Activated naive CD4-positive, alpha-beta T cell treated with Interleukin-2 at 50 U/mL for 16 hours (primary cell): ENCODE data around the gene UTS2R.

Experiments
- DNase-seq: peaks from one replicate; pipeline ENCODE4 v3.0.0-alpha.2; 2020

The UTS2R gene

DNA sequence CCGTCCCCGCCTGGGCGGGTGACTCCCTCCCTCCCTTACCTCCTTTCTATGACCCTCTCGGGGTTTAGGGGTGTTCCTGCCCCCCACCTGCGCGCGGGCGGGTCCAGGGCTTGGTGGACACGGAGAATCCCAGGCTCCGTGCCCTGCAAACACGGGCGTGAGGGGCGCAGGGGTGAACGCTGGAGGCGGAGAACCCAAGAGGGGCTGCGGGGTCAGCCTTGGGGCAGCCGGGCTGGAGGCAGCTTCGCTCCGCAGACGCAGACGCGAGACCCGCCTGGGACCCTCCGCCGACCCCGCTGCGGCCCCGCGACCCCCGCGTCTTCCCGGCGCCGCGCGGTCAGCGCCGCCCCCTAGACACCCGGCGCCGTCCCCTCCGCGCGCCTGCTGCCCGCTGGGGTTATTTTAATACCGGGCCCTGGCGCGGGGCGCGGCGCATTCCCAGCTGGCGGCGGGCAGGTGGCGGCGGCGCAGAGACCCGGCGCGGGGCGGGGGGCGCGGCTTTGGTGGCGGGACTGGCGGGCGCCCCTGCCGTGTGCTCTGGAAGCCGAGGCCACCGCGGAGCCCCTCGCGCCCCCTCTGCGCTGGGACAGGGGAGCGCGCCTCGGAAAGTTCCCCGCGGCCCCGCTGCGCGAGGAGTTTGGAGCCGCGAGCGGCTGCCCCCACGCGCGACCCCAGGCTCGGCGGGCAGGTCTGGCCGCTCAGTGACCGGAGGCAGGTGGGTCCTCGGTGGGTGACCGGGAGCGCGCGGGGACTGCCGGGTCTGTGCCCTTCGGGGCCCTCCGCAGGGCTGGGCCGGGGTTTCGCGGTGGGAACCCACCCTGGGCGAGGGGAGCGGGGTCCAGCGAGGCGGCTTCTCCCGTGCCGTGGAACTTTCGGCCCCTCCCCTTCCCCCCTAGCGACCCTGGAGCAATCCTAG lies at the start of gene UTS2R:
Gene UTS2R (plus strand): TSS at position 433 of the 916 bp plus-strand sequence. CDS start 2,560 bp downstream, outside the sequence.
- DNase-seq = no peak

GRCh38 chr17:82321947-82322466 lies 49.6 kb upstream of the UTS2R start:
- no peak for DNase-seq

DNA sequence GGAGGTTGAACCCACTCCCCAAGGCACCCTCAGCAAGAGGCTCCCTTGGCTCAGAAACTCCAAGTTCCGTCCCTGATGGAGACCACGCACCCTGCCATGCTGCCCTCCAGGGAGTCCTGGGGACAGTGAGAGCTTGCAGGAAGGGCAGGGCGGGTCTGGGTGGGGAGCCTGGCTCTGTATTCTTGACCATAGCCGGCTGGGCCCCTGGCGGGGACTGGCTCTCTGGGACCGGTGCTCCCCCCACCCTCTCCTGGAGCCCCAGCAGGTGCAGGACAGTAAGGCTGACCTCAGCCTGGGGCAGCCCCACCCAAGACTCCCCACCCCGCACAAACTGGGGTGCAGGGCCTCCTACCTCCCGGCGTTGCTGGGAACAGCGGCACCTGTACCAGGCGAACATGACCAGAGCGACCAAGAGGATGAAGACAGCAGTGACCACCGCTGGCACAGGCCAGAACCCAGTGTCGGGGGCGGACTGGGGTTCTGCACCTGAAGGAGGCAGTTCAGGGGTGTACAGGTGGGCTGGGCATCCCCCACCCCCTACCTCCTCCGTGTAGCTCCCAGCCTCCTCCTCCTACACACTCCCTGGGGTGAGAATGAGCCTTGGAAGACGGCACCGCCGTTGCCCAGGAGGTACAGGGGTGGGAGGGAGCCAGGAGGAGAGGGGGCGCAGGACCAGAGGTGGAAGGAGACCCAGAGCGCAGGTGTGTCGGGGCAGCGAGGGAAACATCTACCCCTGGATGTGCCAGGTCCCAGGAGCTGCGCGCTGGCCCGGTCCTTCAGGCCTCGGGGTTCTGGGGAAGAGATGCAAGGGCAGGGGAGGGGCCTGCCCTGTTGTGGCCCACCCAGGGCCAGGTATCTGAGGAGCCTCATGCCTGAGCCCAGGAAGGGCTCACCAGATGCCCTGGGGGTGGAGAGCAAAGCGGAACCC lies 48.8 kb upstream of the UTS2R start:
- DNase-seq = no peak

DNA sequence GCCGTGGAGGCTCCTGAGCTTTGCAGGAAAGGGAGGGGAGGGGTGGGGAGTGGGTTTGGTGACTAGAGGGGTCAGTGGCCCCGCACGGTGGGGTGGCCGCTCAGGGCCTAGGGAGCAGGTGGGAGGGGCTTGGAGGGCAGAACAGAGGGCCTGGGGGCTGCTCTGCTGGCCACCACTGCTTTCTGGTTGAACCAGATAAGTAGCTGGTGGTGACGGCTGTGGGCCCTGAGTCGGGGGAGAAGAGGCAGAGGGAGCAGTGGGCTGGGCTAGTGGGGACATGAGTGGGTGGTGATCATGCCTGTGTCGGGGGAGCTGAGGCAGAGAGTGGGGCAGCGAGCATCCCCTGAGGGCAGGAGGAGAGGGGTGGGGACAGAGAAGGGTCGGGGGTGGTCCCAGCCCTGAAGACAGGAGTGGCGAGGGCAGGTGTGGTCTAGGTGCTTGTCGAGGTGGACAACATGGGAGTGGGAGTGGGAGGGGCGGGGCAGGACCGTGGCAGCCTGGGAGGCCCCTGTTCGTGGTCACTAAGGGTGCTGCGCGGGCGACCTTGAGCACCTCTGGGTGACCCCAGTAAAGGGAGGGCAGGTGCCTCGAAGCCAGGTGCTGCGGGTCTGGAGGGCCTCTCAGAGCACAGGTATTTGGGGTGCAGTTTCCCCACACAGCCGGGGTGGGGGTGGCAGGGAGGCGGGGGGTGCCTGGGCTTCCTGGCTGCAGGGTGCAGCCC lies 47.9 kb upstream of the UTS2R start:
- no peak for DNase-seq

DNA sequence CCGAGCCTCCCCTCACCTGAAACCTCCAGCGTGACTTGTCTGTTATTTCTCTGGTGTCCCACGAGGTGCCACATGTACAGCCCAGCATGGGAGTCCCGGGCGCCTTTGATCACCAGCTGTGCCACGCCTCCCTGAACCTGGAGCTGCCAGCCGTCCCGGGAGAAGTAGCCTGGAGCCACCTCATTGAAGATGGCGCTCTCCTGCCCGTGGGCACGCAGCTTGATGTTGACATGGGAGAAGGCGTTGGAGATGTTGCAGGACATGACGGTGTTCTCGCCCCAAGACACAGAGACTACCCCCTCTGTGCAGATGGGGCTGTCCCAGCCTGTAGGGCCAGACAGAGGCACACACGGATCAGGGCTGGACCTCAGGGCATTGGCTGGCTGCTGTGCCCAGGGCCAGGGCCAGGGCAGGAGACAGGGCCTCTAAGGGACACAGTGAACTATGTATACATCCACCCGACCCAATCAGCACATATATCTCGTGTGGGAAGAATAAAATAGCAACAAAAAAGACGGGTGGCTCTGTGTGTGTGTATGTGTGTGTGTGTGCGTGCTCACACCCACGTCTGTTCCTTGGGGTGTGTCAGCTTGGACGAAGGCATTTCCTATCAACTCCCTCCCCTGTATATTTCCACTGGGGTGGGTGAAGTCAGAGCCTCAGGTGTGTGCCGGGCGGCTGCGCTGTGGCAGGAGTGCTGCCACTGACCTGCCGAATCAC lies 46.8 kb upstream of the UTS2R start:
- DNase-seq = peak; percentile 27

DNA sequence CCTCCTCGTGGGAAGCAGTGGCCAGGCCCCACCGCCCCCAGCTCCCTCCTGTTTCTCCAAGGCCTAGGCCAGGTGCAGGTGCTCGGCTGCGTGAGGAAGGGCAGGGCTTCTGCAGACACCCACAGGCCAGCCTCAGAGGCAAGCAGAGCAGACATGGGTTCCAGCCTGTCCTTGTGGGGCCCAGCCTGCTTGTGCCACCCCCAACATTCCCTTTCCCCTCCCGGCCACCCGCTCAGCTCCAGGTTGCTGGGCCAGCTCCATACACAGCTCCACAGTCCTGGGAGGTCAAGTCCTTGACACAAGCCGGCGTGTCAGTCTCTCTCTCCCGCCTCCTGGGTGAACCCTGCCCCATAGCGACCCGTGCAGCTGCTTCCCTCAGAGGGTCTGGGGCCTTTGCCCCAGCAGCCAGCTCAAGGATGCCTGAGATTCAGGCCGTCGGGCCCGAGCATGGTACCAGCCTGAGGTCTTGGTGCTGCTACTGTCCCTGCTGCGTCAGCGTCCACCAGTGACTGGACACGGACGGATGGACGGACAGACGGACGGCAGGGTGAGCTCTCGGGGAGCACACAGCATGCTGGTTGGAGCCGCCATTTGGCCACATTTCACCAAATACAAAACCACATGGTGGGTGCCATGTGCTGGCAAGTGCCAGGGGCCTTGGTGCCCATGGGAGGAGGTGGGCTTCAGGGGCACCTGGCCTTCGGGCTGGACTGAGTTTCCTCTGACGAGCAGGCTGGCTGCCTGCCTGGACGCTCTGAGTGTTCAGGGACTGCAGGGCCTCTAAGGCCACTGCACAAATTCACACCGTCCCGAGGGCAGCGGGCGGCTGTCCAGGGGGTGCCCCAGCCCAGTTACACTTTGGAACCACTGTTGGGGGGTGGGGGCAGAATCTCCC lies 46.0 kb upstream of the UTS2R start:
- DNase-seq = no peak

- DNase-seq = no peak
Observed at GRCh38 chr17:82327289-82327688, 44.3 kb upstream of the UTS2R start.

- no peak for DNase-seq
Observed at GRCh38 chr17:82327757-82328140, 43.8 kb upstream of the UTS2R start.

GRCh38 chr17:82328141-82328993 lies 43.2 kb upstream of the UTS2R start:
- DNase-seq = no peak

- DNase-seq = no peak
Observed at GRCh38 chr17:82328994-82329507, 42.5 kb upstream of the UTS2R start.

DNA sequence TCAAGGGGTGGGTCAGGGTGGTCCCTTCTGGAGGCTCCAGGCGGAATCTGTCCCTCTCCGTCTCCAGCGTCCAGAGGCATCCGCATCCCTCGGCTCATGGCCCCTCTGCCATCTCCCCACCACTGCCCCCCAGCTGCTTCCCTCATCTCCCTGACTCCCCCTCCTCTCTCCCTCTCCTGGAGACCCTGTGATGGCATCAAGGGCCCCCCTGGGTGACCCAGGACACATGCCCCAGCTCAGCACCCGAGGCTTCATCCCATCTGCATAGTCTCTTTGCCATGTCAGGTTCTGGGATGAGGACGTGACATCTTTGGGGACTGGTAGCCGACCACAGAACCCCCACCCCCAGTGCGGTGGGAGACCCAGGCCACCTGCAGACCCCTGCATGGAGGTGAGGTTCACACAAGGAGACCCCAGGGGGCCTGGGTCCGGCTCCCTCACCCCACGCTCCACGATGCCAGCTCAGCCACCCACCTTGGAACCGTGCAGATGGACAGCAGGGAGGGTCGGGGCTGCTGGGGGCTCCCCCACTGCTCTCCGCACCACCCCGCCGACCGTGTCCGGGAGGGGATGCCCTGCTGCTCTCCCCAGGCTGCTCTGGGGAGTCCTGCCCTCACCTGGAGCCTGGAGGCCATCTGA lies 41.8 kb upstream of the UTS2R start:
- DNase-seq = no peak

DNA sequence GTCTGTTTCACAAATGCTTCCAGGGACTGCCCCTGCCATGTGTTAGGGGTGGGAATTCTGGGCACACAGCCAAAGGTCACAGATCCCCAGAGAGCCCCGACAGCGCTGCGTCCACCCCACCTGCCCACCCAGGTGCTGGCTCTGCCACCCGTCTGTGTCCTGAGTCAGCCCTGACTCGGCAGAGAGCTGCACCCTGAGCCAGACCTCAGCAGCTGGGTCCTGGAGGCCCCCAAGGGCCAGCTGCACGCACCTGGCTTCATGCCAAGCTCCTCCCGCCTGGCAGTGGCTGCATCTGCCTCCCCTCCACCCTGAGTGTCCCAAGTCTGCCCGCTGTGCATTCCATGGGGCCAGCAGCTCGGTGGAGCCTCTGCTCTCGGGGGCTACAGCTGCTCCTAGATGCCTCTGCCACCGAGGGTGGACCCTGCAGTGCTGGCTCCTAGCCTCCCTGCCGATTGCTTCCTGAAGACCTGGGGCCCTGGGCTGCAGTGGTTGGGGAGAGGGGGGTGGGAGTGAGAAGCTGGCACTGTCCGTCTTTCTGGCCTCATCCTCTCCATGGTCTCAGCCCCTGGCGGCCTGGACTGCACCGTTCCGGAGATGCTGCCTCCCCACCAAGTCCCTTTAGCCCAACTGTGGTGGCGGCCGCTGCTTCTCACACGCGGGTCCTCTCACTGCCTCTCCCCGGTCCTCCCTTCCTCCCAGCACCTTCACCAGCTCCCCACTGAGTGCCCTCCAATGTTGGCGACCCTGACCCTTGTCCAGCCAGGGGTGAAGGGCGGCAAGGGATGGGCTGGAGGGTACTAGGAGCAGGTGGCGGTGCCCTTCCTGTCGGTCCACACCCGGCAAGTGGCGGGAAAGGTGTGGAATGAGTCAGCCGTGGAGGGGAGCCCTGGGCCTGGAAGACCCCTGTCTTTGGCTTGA lies 41.0 kb upstream of the UTS2R start:
- no peak for DNase-seq

DNA sequence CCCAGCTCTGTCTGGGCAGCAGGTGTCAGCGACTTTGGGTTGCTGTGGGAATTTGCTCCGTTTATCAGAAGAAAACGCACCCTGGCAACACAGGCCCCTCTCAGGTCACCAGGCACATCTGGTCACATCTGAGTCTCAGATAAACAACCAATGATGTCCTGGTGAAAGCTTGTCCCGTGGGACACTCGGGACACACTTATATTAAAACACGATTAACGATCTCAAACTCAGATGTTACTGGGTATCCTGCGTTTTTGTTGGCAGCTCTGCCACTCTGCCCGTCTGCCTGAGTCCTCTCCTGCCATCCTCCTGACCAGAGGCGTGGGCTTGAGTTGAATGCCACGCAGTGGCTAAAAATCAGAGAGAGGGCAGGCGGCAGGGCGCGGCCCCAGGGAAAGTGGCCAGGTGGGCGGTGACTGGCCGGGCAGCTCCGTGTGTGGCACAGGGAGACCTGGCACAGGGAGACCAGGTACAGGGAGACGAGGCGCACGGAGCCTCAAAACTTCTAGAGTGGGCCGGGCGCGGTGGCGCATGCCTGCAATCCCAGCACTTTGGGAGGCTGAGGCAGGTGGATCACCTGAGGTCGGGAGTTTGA lies 40.1 kb upstream of the UTS2R start:
- no peak for DNase-seq

DNA sequence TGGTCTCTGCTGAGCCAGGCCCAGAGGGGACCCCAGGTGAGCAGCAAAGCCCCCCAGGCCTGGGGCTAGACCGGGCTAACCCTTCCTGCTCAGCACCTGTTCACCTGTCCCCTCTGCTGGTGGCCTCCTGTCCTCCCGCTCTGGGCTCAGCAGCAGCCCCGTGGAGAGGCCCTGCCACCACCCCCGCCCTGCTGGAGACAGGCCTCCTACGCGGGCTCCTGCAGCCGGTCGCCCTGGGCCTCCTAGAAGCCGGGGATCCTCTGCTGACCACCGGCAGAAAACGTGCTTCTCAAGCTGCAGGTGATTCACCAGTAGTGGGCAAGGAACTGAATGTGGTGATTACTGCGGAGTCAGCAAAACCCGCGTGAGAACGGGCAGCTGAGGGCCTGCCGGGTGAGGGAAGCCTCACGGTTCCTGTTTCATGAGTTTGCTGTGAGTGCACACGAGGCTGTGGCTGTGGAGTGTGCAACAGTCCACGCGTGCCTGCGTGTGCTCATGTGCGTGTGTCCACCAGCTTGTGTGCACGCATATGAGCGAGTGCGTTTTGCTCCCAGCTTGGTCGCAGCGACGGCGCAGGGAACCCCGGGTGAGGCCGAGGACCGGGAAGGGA lies 38.8 kb upstream of the UTS2R start:
- peak; percentile 36 for DNase-seq

DNA sequence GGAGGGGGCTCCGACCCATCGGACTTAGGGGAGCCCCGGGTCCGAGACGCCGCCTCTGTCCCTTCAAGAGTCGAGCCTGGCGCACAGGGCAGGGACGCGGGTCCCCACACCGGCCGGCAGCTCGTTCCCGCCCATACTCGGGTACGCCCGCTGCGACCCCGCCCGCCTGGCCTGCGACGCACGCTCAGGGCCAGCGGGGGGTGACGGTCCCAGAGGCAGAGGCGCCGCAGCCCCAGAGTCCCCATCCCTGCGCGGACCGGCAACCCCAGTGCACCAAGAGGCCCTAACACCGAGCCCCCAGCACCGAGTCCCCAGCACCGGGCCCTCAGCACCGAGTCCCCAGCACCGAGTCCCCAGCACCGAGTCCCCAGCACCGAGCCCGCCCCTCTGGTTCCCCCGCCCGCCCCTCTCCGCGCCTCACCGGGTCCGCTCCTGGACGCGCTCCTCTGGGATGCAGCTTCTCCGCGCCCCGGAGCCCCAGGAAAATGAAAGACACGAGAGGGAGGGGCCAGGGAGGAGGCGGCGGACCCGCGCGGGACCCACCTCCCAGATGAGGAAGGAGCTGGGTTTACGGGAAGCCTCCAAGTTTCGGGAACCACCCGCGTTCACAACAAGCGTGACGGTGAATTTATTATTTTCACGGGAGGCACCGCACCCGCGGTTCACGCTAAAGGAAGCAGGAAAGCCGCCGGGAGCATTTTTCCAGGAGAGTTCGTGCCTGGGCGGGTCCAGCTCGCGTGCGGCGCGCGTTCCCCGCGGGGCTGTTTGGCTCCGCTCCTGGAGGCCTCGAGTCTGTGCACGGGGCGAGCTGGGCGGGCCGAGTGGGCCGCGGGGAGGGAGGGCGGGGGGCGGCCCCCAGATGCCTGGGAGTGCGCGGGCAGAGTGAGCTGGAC lies 38.0 kb upstream of the UTS2R start, which contains the start of gene SECTM1:
Gene SECTM1 (minus strand): TSS at position 488 of the 893 bp plus-strand sequence. CDS start 6,526 bp downstream, outside the sequence.
- peak; percentile 20 for DNase-seq

GRCh38 chr17:82334204-82334621 lies 37.4 kb upstream of the UTS2R start:
- no peak for DNase-seq
